ENCODE measurements around the gene GBP7.

The GBP7 gene

GRCh38 chr1:89198491-89199072, 22.8 kb upstream of the GBP7 start, which contains the start of gene GBP4:
Gene GBP4 (minus strand): TSS chr1:89198942. CDS start chr1:89198834, 108 bp downstream.
- Histone ChIP-seq H3K4ac (ENCODE audit: low read depth, low read length) (no peak within 1 kb of the TSS), H4K5ac (ENCODE audit: low read length) (no peak within 1 kb of the TSS), H3K36me3 (ENCODE audit: control insufficient read depth, insufficient read depth, low read length) (no peaks in the 10 kb centered on the region), H3K23ac (ENCODE audit: low read length) (peak within 1 kb of the TSS; percentile 26), H3K9ac (ENCODE audit: low read length) (peak within 1 kb of the TSS; percentile 25), H3K18ac (ENCODE audit: low read length) (peak within 1 kb of the TSS; percentile 19), H4K8ac (ENCODE audit: low read depth, low read length) (no peak within 1 kb of the TSS), H3K4me2 (ENCODE audit: low read length) (no peak within 1 kb of the TSS), H3K4me3 (ENCODE audit: low read length) (no peak within 1 kb of the TSS), H3K4me1 (ENCODE audit: control insufficient read depth, low read depth, low read length) (peaks cover 6% of the 10 kb centered on the region), H3K56ac (ENCODE audit: low read length) (peak within 1 kb of the TSS; percentile 64), H2AK5ac (ENCODE audit: low read length) (no peak within 1 kb of the TSS), H2BK120ac (ENCODE audit: low read depth, low read length) (peak within 1 kb of the TSS; percentile 23), H2BK5ac (ENCODE audit: low read length) (no peak within 1 kb of the TSS), H3K79me1 (ENCODE audit: low read length) (no peaks in the 10 kb centered on the region), H2BK15ac (replicated peaks; ENCODE audit: low read depth) (peak within 1 kb of the TSS; percentile 7), H3K27ac (ENCODE audit: low read depth, low read length) (no peak within 1 kb of the TSS), H3K27me3 (ENCODE audit: insufficient read depth, low read length, poor library complexity) (no peaks in the 10 kb centered on the region), H3K79me2 (ENCODE audit: control insufficient read depth, insufficient read depth, low read length) (no peaks in the 10 kb centered on the region)
- peak; percentile 8 for DNase-seq
- WGBS (ENCODE audit: extremely low coverage, insufficient coverage, low lambda C conversion rate): no CpG with 5 or more reads among the region's 21 CpGs

DNA sequence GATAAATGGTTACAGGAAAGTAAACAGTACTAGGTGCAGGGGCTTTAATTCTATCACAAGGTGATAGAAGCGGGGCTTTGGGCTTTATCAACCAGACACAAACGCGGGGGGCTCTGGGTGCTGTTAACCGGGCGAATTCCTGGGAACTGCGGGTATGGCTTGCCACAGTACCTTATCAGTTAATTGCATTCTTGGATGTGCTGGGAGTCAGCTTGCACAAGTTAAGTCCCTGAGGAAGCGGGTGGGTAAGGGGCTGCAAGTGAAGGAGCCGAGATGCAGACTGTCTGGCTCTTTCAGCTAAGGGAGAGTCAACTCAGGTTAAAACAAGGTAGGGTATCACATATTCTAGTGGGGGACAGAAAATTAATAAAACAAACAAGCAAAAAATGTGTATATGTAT, 22.3 kb upstream of the GBP7 start:
- no peak overlapping the region for H2AK5ac ChIP-seq (ENCODE audit: low read length)
- no peak overlapping the region for H2BK5ac ChIP-seq (ENCODE audit: low read length)
- H3K23ac ChIP-seq (ENCODE audit: low read length): no peak overlapping the region
- H2BK120ac ChIP-seq (ENCODE audit: low read depth, low read length): no peak overlapping the region
- H3K56ac ChIP-seq (ENCODE audit: low read length): no peak overlapping the region
- no CpG with 5 or more reads among the region's 8 CpGs for WGBS (ENCODE audit: extremely low coverage, insufficient coverage, low lambda C conversion rate)
- no peaks in the 10 kb centered on the region for H3K79me2 ChIP-seq (ENCODE audit: control insufficient read depth, insufficient read depth, low read length)
- H3K79me1 ChIP-seq (ENCODE audit: low read length): no peaks in the 10 kb centered on the region
- no peak overlapping the region for H3K4ac ChIP-seq (ENCODE audit: low read depth, low read length)
- H3K4me2 ChIP-seq (ENCODE audit: low read length): no peak overlapping the region
- no peak overlapping the region for H4K8ac ChIP-seq (ENCODE audit: low read depth, low read length)
- H3K27ac ChIP-seq (ENCODE audit: low read depth, low read length): no peak overlapping the region
- no peak overlapping the region for H3K9ac ChIP-seq (ENCODE audit: low read length)
- peak; percentile 77 for DNase-seq
- H4K5ac ChIP-seq (ENCODE audit: low read length): no peak overlapping the region
- H3K27me3 ChIP-seq (ENCODE audit: insufficient read depth, low read length, poor library complexity): no peaks in the 10 kb centered on the region
- peaks cover 6% of the 10 kb centered on the region for H3K4me1 ChIP-seq (ENCODE audit: control insufficient read depth, low read depth, low read length)
- no peak overlapping the region for H3K4me3 ChIP-seq (ENCODE audit: low read length)
- H2BK15ac ChIP-seq (replicated peaks; ENCODE audit: low read depth): no peak overlapping the region
- H3K18ac ChIP-seq (ENCODE audit: low read length): no peak overlapping the region
- H3K36me3 ChIP-seq (ENCODE audit: control insufficient read depth, insufficient read depth, low read length): no peaks in the 10 kb centered on the region

DNA sequence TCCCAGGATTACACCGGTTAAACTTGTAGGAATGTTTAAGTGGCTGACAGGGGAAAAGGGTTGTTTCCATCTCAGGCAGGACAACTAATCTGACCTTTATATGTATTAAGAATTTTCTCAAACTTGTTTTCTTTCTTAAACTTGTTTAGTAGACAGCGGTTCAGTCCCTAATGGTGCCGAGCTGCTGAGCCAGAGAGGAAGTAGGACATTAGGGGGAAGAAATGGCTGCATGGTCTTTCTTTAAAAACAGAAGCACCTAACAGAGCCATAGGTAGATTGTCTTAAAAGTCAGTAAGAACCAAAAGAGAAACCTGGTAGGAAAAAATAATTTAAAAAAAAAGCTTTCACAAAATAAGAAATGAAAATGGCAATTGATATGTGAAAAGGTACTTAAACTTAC, 19.7 kb upstream of the GBP7 start:
- Histone ChIP-seq H2AK5ac (ENCODE audit: low read length) (no peak overlapping the region), H4K5ac (ENCODE audit: low read length) (no peak overlapping the region), H2BK120ac (ENCODE audit: low read depth, low read length) (no peak overlapping the region), H3K36me3 (ENCODE audit: control insufficient read depth, insufficient read depth, low read length) (no peaks in the 10 kb centered on the region), H3K4me1 (ENCODE audit: control insufficient read depth, low read depth, low read length) (peaks cover 2% of the 10 kb centered on the region), H3K27me3 (ENCODE audit: insufficient read depth, low read length, poor library complexity) (no peaks in the 10 kb centered on the region), H3K4me3 (ENCODE audit: low read length) (no peak overlapping the region), H3K4me2 (ENCODE audit: low read length) (no peak overlapping the region), H2BK15ac (replicated peaks; ENCODE audit: low read depth) (no peak overlapping the region), H3K9ac (ENCODE audit: low read length) (no peak overlapping the region), H3K79me1 (ENCODE audit: low read length) (no peaks in the 10 kb centered on the region), H3K56ac (ENCODE audit: low read length) (no peak overlapping the region), H3K27ac (ENCODE audit: low read depth, low read length) (no peak overlapping the region), H4K8ac (ENCODE audit: low read depth, low read length) (no peak overlapping the region), H3K4ac (ENCODE audit: low read depth, low read length) (no peak overlapping the region), H3K18ac (ENCODE audit: low read length) (no peak overlapping the region), H3K79me2 (ENCODE audit: control insufficient read depth, insufficient read depth, low read length) (no peaks in the 10 kb centered on the region), H2BK5ac (ENCODE audit: low read length) (no peak overlapping the region), H3K23ac (ENCODE audit: low read length) (no peak overlapping the region)
- DNase-seq: no peak
- no CpG with 5 or more reads among the region's 3 CpGs for WGBS (ENCODE audit: extremely low coverage, insufficient coverage, low lambda C conversion rate)

DNA sequence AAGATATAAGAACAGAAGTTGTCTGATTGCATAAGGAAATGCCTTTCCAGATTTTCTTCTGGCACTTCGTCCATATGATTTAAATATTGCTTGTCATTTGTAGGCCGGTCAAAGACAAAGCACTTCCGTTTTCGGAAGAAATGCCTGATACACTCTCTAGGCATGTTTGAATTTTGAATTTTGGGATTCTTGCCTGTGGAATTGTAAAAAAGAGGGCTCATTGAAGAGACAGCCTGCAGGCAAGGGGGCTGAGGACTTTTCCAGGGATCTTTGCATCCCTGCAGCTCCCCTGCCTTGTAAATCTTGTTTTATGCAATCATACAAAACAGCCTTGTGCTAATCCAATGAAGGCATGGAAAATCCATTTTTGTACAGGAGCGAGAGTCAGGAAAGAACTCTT, 15.5 kb upstream of the GBP7 start:
- Histone ChIP-seq H4K5ac (ENCODE audit: low read length) (no peak overlapping the region), H3K27me3 (ENCODE audit: insufficient read depth, low read length, poor library complexity) (no peaks in the 10 kb centered on the region)
- no CpG with 5 or more reads among the region's 5 CpGs for WGBS (ENCODE audit: extremely low coverage, insufficient coverage, low lambda C conversion rate)

GRCh38 chr1:89190017-89190416, 14.2 kb upstream of the GBP7 start:
- no peaks in the 10 kb centered on the region for H3K36me3 ChIP-seq (ENCODE audit: control insufficient read depth, insufficient read depth, low read length)
- no peaks in the 10 kb centered on the region for H3K4me1 ChIP-seq (ENCODE audit: control insufficient read depth, low read depth, low read length)
- no peak overlapping the region for H3K56ac ChIP-seq (ENCODE audit: low read length)
- H3K4ac ChIP-seq (ENCODE audit: low read depth, low read length): no peak overlapping the region
- no peaks in the 10 kb centered on the region for H3K79me1 ChIP-seq (ENCODE audit: low read length)
- H4K5ac ChIP-seq (ENCODE audit: low read length): no peak overlapping the region
- no peaks in the 10 kb centered on the region for H3K79me2 ChIP-seq (ENCODE audit: control insufficient read depth, insufficient read depth, low read length)
- H3K4me2 ChIP-seq (ENCODE audit: low read length): no peak overlapping the region
- no CpG with 5 or more reads among the region's 4 CpGs for WGBS (ENCODE audit: extremely low coverage, insufficient coverage, low lambda C conversion rate)
- H3K23ac ChIP-seq (ENCODE audit: low read length): no peak overlapping the region
- H3K9ac ChIP-seq (ENCODE audit: low read length): no peak overlapping the region
- H3K18ac ChIP-seq (ENCODE audit: low read length): no peak overlapping the region
- H2BK5ac ChIP-seq (ENCODE audit: low read length): no peak overlapping the region
- no peak overlapping the region for H2AK5ac ChIP-seq (ENCODE audit: low read length)
- DNase-seq: peak; percentile 8
- H2BK15ac ChIP-seq (replicated peaks; ENCODE audit: low read depth): no peak overlapping the region
- no peaks in the 10 kb centered on the region for H3K27me3 ChIP-seq (ENCODE audit: insufficient read depth, low read length, poor library complexity)
- no peak overlapping the region for H4K8ac ChIP-seq (ENCODE audit: low read depth, low read length)
- no peak overlapping the region for H2BK120ac ChIP-seq (ENCODE audit: low read depth, low read length)
- no peak overlapping the region for H3K4me3 ChIP-seq (ENCODE audit: low read length)
- no peak overlapping the region for H3K27ac ChIP-seq (ENCODE audit: low read depth, low read length)

More for the DNA sequence above, 15.5 kb upstream of the GBP7 start:
- H3K79me1 ChIP-seq (ENCODE audit: low read length): no peaks in the 10 kb centered on the region
- H3K4ac ChIP-seq (ENCODE audit: low read depth, low read length): no peak overlapping the region
- H3K56ac ChIP-seq (ENCODE audit: low read length): no peak overlapping the region
- H3K9ac ChIP-seq (ENCODE audit: low read length): no peak overlapping the region
- H3K23ac ChIP-seq (ENCODE audit: low read length): no peak overlapping the region
- H3K4me3 ChIP-seq (ENCODE audit: low read length): no peak overlapping the region
- no peak overlapping the region for H3K18ac ChIP-seq (ENCODE audit: low read length)
- H3K4me2 ChIP-seq (ENCODE audit: low read length): no peak overlapping the region
- no peaks in the 10 kb centered on the region for H3K4me1 ChIP-seq (ENCODE audit: control insufficient read depth, low read depth, low read length)
- no peak overlapping the region for H3K27ac ChIP-seq (ENCODE audit: low read depth, low read length)
- H2BK15ac ChIP-seq (replicated peaks; ENCODE audit: low read depth): no peak overlapping the region
- no peak for DNase-seq
- H3K79me2 ChIP-seq (ENCODE audit: control insufficient read depth, insufficient read depth, low read length): no peaks in the 10 kb centered on the region
- no peak overlapping the region for H4K8ac ChIP-seq (ENCODE audit: low read depth, low read length)
- H2AK5ac ChIP-seq (ENCODE audit: low read length): no peak overlapping the region
- no peaks in the 10 kb centered on the region for H3K36me3 ChIP-seq (ENCODE audit: control insufficient read depth, insufficient read depth, low read length)
- no peak overlapping the region for H2BK120ac ChIP-seq (ENCODE audit: low read depth, low read length)
- H2BK5ac ChIP-seq (ENCODE audit: low read length): no peak overlapping the region

DNA sequence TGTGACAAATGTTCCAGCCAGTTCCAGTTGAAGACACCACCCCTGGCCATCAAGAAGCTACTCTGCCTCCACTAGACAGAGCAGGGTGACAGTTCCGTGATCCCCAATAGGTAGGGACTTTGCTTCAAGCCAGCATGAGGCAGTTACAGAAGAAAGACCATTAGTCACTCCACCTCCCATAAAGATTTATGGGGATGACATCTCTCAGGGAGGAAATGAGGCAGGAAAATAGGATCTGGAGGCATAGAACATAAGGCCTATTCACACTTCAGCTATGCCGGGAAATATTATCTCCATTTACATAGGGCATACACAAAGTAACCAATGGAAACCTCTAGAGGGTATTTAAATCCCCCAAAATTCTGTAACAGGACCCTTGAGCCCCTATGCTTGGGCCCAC, 3.5 kb upstream of the GBP7 start:
- H3K79me2 ChIP-seq (ENCODE audit: control insufficient read depth, insufficient read depth, low read length): no peaks in the 10 kb centered on the region
- no peaks in the 10 kb centered on the region for H3K4me1 ChIP-seq (ENCODE audit: control insufficient read depth, low read depth, low read length)
- H3K4me2 ChIP-seq (ENCODE audit: low read length): no peak overlapping the region
- H3K36me3 ChIP-seq (ENCODE audit: control insufficient read depth, insufficient read depth, low read length): no peaks in the 10 kb centered on the region
- H2BK15ac ChIP-seq (replicated peaks; ENCODE audit: low read depth): no peak overlapping the region
- no peak overlapping the region for H3K9ac ChIP-seq (ENCODE audit: low read length)
- peak overlapping the region; percentile 5 for H3K56ac ChIP-seq (ENCODE audit: low read length)
- H3K4ac ChIP-seq (ENCODE audit: low read depth, low read length): peak overlapping the region; percentile 81
- H3K23ac ChIP-seq (ENCODE audit: low read length): no peak overlapping the region
- no peak overlapping the region for H2BK5ac ChIP-seq (ENCODE audit: low read length)
- H3K4me3 ChIP-seq (ENCODE audit: low read length): no peak overlapping the region
- H4K8ac ChIP-seq (ENCODE audit: low read depth, low read length): no peak overlapping the region
- no peak overlapping the region for H4K5ac ChIP-seq (ENCODE audit: low read length)
- no peaks in the 10 kb centered on the region for H3K27me3 ChIP-seq (ENCODE audit: insufficient read depth, low read length, poor library complexity)
- no peak overlapping the region for H2BK120ac ChIP-seq (ENCODE audit: low read depth, low read length)
- no peak overlapping the region for H3K27ac ChIP-seq (ENCODE audit: low read depth, low read length)
- peak overlapping the region; percentile 66 for H3K18ac ChIP-seq (ENCODE audit: low read length)
- no peaks in the 10 kb centered on the region for H3K79me1 ChIP-seq (ENCODE audit: low read length)
- no peak overlapping the region for H2AK5ac ChIP-seq (ENCODE audit: low read length)
- no peak for DNase-seq
- no CpG with 5 or more reads among the region's 2 CpGs for WGBS (ENCODE audit: extremely low coverage, insufficient coverage, low lambda C conversion rate)

Measured in mesendoderm (in vitro differentiated cells).